Stimulated activated naive CD8-positive, alpha-beta T cell treated with anti-CD3 and anti-CD28 coated beads, Interleukin-15, amount 100 ng/mL, for 72 hours (primary cell): ENCODE measurements around the gene PRPS2.
A peak's percentile ranks its signal among the peaks of the same experiment; 100 is the strongest.

Experiments
- ATAC-seq: fragments of 150-1000 bp; cut with Tn5 transposase; 2 replicates; pipeline ENCODE4 v1.10.0; 2021; ENCODE audit warnings: mild to moderate bottlenecking, moderate library complexity
- DNase-seq, 2 donors: peaks; one replicate each; pipeline ENCODE4 v3.0.0; 2021 to 2022
- H3K27ac Mint-ChIP-seq, 2 donors: one replicate each; pipeline ENCODE4 v1.8.0; 2022; ENCODE audit warnings: mild to moderate bottlenecking in 2 of 2, mixed read lengths in 2 of 2, moderate library complexity in 2 of 2
- H3K27me3 Mint-ChIP-seq: one replicate; pipeline ENCODE4 v1.8.0; 2022; ENCODE audit warnings: mixed read lengths
- H3K4me1 Mint-ChIP-seq: one replicate; pipeline ENCODE4 v1.8.0; 2022; ENCODE audit warnings: mild to moderate bottlenecking, mixed read lengths
- H3K4me3 Mint-ChIP-seq, 2 donors: one replicate each; pipeline ENCODE4 v1.8.0; 2022; ENCODE audit warnings: mild to moderate bottlenecking in 2 of 2, mixed read lengths in 2 of 2, moderate library complexity in 1 of 2
- H3K9me3 Mint-ChIP-seq, 2 donors: one replicate each; pipeline ENCODE4 v1.8.0; 2022; ENCODE audit warnings: mixed read lengths in 2 of 2

Gene PRPS2

GRCh38 chrX:12794654-12795053 is 3.4 kb downstream of the PRPS2 start:
- no peak overlapping the region for H3K27ac Mint-ChIP-seq
- no peaks in the 10 kb centered on the region for H3K27me3 Mint-ChIP-seq
- no peaks in the 10 kb centered on the region for H3K9me3 Mint-ChIP-seq
- no peak overlapping the region for H3K4me3 Mint-ChIP-seq
- peaks cover 35% of the 10 kb centered on the region for H3K4me1 Mint-ChIP-seq
- ATAC-seq (no peak), DNase-seq (no peak)

- no peak for DNase-seq
- ATAC-seq: no peak
- Mint-ChIP-seq H3K27me3 (no peaks in the 10 kb centered on the region), H3K4me1 (peaks cover 40% of the 10 kb centered on the region), H3K4me3 (no peak overlapping the region), H3K27ac (no peak overlapping the region), H3K9me3 (no peaks in the 10 kb centered on the region)
These were observed 7.4 kb downstream of the PRPS2 start for GRCh38 chrX:12798601-12799000.

- no peak overlapping the region for H3K27ac Mint-ChIP-seq
These were observed 7.9 kb downstream of the PRPS2 start for GRCh38 chrX:12799118-12799517.

GRCh38 chrX:12802741-12803140 is 11.5 kb downstream of the PRPS2 start:
- no peaks in the 10 kb centered on the region for H3K27me3 Mint-ChIP-seq
- peak overlapping the region; percentile 91 to 96 for H3K27ac Mint-ChIP-seq
- peak overlapping the region in 1 of 2 donors; percentile 34 for H3K4me3 Mint-ChIP-seq
- DNase-seq (no peak), ATAC-seq (peak; percentile 73)
- H3K4me1 Mint-ChIP-seq: peaks cover 31% of the 10 kb centered on the region
- H3K9me3 Mint-ChIP-seq: no peaks in the 10 kb centered on the region

More at GRCh38 chrX:12799118-12799517, 7.9 kb downstream of the PRPS2 start:
- Mint-ChIP-seq H3K4me1 (peaks cover 42% of the 10 kb centered on the region), H3K4me3 (no peak overlapping the region), H3K9me3 (no peaks in the 10 kb centered on the region), H3K27me3 (no peaks in the 10 kb centered on the region)
- no peak for ATAC-seq
- DNase-seq: no peak

GRCh38 chrX:12804655-12805054 is 13.4 kb downstream of the PRPS2 start:
- Mint-ChIP-seq H3K4me1 (peaks cover 26% of the 10 kb centered on the region), H3K27ac (no peak overlapping the region), H3K4me3 (no peak overlapping the region), H3K9me3 (no peaks in the 10 kb centered on the region), H3K27me3 (no peaks in the 10 kb centered on the region)
- ATAC-seq (no peak), DNase-seq (no peak)

- H3K4me1 Mint-ChIP-seq: peaks cover 26% of the 10 kb centered on the region
- no peak for DNase-seq
- H3K27ac Mint-ChIP-seq: no peak overlapping the region
- no peaks in the 10 kb centered on the region for H3K9me3 Mint-ChIP-seq
- H3K4me3 Mint-ChIP-seq: no peak overlapping the region
- ATAC-seq: no peak
- H3K27me3 Mint-ChIP-seq: no peaks in the 10 kb centered on the region
These were observed 14.1 kb downstream of the PRPS2 start for GRCh38 chrX:12805333-12805732.

- ATAC-seq: no peak
- Mint-ChIP-seq H3K4me1 (peaks cover 5% of the 10 kb centered on the region), H3K9me3 (no peaks in the 10 kb centered on the region), H3K4me3 (no peak overlapping the region), H3K27ac (peak overlapping the region in 1 of 2 donors; percentile 66), H3K27me3 (no peaks in the 10 kb centered on the region)
- DNase-seq: no peak
These were observed 20.4 kb downstream of the PRPS2 start for GRCh38 chrX:12811658-12812057.

GRCh38 chrX:12814420-12814819 is 23.2 kb downstream of the PRPS2 start:
- peak; percentile 72 for ATAC-seq
- DNase-seq: peak; percentile 14 to 36
- Mint-ChIP-seq H3K27ac (peak overlapping the region in 1 of 2 donors; percentile 40), H3K27me3 (no peaks in the 10 kb centered on the region), H3K9me3 (no peaks in the 10 kb centered on the region), H3K4me3 (no peak overlapping the region), H3K4me1 (peaks cover 5% of the 10 kb centered on the region)

- DNase-seq (no peak), ATAC-seq (no peak)
- Mint-ChIP-seq H3K4me3 (no peak overlapping the region), H3K4me1 (no peaks in the 10 kb centered on the region), H3K27me3 (no peaks in the 10 kb centered on the region), H3K27ac (no peak overlapping the region), H3K9me3 (no peaks in the 10 kb centered on the region)
These were observed 26.3 kb downstream of the PRPS2 start for GRCh38 chrX:12817528-12817927.

- DNase-seq: no peak
- no peak for ATAC-seq
- Mint-ChIP-seq H3K4me3 (no peak overlapping the region), H3K9me3 (no peaks in the 10 kb centered on the region), H3K27me3 (no peaks in the 10 kb centered on the region), H3K4me1 (no peaks in the 10 kb centered on the region), H3K27ac (peak overlapping the region; percentile 63 to 76)
These were observed 28.0 kb downstream of the PRPS2 start for GRCh38 chrX:12819222-12819621.

- H3K9me3 Mint-ChIP-seq: no peaks in the 10 kb centered on the region
- no peak overlapping the region for H3K4me3 Mint-ChIP-seq
- no peak for DNase-seq
- ATAC-seq: no peak
- H3K27me3 Mint-ChIP-seq: no peaks in the 10 kb centered on the region
- H3K27ac Mint-ChIP-seq: no peak overlapping the region
- no peaks in the 10 kb centered on the region for H3K4me1 Mint-ChIP-seq
These were observed 29.5 kb downstream of the PRPS2 start for GRCh38 chrX:12820737-12821136.

GRCh38 chrX:12824944-12825343 is 33.7 kb downstream of the PRPS2 start:
- no peak overlapping the region for H3K4me3 Mint-ChIP-seq
- peak overlapping the region in 1 of 2 donors; percentile 83 for H3K27ac Mint-ChIP-seq
- H3K4me1 Mint-ChIP-seq: no peaks in the 10 kb centered on the region
- no peak for DNase-seq
- H3K27me3 Mint-ChIP-seq: no peaks in the 10 kb centered on the region
- ATAC-seq: no peak
- H3K9me3 Mint-ChIP-seq: no peaks in the 10 kb centered on the region

GRCh38 chrX:12825801-12826200 is 34.6 kb downstream of the PRPS2 start:
- H3K4me3 Mint-ChIP-seq: no peak overlapping the region
- H3K9me3 Mint-ChIP-seq: no peaks in the 10 kb centered on the region
- H3K27me3 Mint-ChIP-seq: no peaks in the 10 kb centered on the region
- DNase-seq (no peak), ATAC-seq (no peak)
- H3K27ac Mint-ChIP-seq: no peak overlapping the region
- no peaks in the 10 kb centered on the region for H3K4me1 Mint-ChIP-seq

GRCh38 chrX:12843061-12843667 is 52.0 kb downstream of the PRPS2 start:
- Mint-ChIP-seq H3K9me3 (no peaks in the 10 kb centered on the region), H3K4me1 (no peaks in the 10 kb centered on the region), H3K27ac (peak overlapping the region; percentile 74 to 96), H3K4me3 (peak overlapping the region; percentile 26 to 74), H3K27me3 (no peaks in the 10 kb centered on the region)
- DNase-seq: no peak
- ATAC-seq: no peak

GRCh38 chrX:12843668-12844279 is 52.6 kb downstream of the PRPS2 start:
- H3K4me3 Mint-ChIP-seq: peak overlapping the region; percentile 26 to 74
- H3K4me1 Mint-ChIP-seq: no peaks in the 10 kb centered on the region
- DNase-seq: no peak
- no peaks in the 10 kb centered on the region for H3K27me3 Mint-ChIP-seq
- H3K9me3 Mint-ChIP-seq: no peaks in the 10 kb centered on the region
- peak overlapping the region; percentile 74 to 96 for H3K27ac Mint-ChIP-seq
- ATAC-seq: peak; percentile 45

GRCh38 chrX:12844319-12844718 is 53.1 kb downstream of the PRPS2 start:
- DNase-seq (no peak), ATAC-seq (no peak)
- H3K27ac Mint-ChIP-seq: peak overlapping the region in 1 of 2 donors; percentile 96
- no peaks in the 10 kb centered on the region for H3K27me3 Mint-ChIP-seq
- H3K4me1 Mint-ChIP-seq: no peaks in the 10 kb centered on the region
- H3K9me3 Mint-ChIP-seq: no peaks in the 10 kb centered on the region
- H3K4me3 Mint-ChIP-seq: peak overlapping the region in 1 of 2 donors; percentile 74

GRCh38 chrX:12865359-12865758 is 74.1 kb downstream of the PRPS2 start:
- Mint-ChIP-seq H3K4me1 (peaks cover 10% of the 10 kb centered on the region), H3K27me3 (no peaks in the 10 kb centered on the region), H3K4me3 (no peak overlapping the region), H3K27ac (no peak overlapping the region), H3K9me3 (peaks cover 0 to 7% of the 10 kb centered on the region in 2 donors)
- DNase-seq (no peak), ATAC-seq (no peak)
